Peyer's patch (tissue), 4 donors: Measurements from ENCODE around the gene ZNF221. TPM values are rescaled to one million over a fixed set of nuclear protein-coding genes. Genes with fewer than 3 reads are reported as not detected.
A peak's percentile ranks its signal among the peaks of the same experiment; 100 is the strongest.

Experiments
- DNase-seq, 3 donors: peaks; one replicate each; pipeline ENCODE4 v3.0.0-alpha.2; 2017 to 2019
- H3K27ac ChIP-seq, 4 donors: fragments of 200-600 bp; sonication (generic); one replicate each; pipeline ENCODE4 v1.5.1; 2016 to 2019
- H3K27me3 ChIP-seq, 2 donors: fragments of 200-600 bp; sonication (generic); one replicate each; pipeline ENCODE4 v1.5.1; 2019
- H3K36me3 ChIP-seq, 3 donors: fragments of 200-600 bp; sonication (generic); one replicate each; pipeline ENCODE4 v1.5.1; 2016 to 2019
- H3K4me1 ChIP-seq, 4 donors: fragments of 200-600 bp; sonication (generic); one replicate each; pipeline ENCODE4 v1.5.1; 2016 to 2019
- H3K4me3 ChIP-seq, 4 donors: fragments of 200-600 bp; sonication (generic); 1 replicate in 3 of 4; 2 replicates in 1 of 4; pipeline ENCODE4 v1.5.1; 2016 to 2019; ENCODE audit warnings: mild to moderate bottlenecking in 1 of 4
- H3K9me3 ChIP-seq, 4 donors: fragments of 200-600 bp; sonication (generic); one replicate each; pipeline ENCODE4 v1.5.1; 2016 to 2019; ENCODE audit warnings: mild to moderate bottlenecking in 1 of 4
- POLR2A ChIP-seq, 2 donors: fragments of 450-650 bp; IDR thresholded peaks; one replicate each; pipeline ENCODE4 v1.5.1; 2017; ENCODE audit warnings: antibody characterized with exemption in 2 of 2, mild to moderate bottlenecking in 2 of 2, moderate library complexity in 2 of 2
- total RNA-seq, 4 donors: library from RNA; depleted of rRNA; stranded (reverse); fragments of >200 nt; gene quantifications; one replicate each; pipeline ENCODE4 v1.1.0, GENCODE V29; 2016
- TF ChIP-seq, protein P1 (sequence below), 6 experiments: fragments of 450-650 bp in 4 of 6; fragments of 200-600 bp in 2 of 6; sonication (generic) in 1 of 6; IDR thresholded peaks; one replicate each; pipeline ENCODE4 v1.5.1; 2017 to 2019; ENCODE audit warnings: antibody characterized with exemption in 6 of 6, mild to moderate bottlenecking in 3 of 6, moderate library complexity in 1 of 6

ZNF221 gene
- total RNA-seq, 4 donors from 2014 or later = 3.2 to 5.9 (median 5.0) TPM

DNA sequence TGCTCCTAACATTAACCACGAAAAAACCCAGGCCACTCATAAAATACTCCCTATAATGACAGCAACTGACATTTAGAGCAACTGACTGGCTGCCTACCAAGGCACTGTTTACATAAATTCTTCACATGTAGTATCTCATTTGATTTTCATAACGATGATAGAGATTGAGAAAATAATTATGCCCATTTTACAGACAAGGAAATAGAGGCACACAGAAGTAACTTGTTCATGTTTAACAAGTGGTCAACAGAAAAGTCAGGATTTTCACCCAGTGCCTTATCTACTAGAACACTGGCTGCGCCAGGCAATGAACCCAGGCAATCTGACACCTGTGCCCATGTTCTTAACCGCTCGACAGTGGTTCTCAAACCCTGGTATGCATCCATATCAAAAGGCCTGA, 22.2 kb upstream of the ZNF221 start:
- no peak overlapping the region for H3K4me3 ChIP-seq
- no peak overlapping the region for H3K27ac ChIP-seq
- no peaks in the 10 kb centered on the region for H3K27me3 ChIP-seq
- H3K4me1 ChIP-seq = peaks cover 0 to 2% (median 0%) of the 10 kb centered on the region in 4 donors
- peaks cover 4 to 94% (median 6%) of the 10 kb centered on the region in 3 donors for H3K36me3 ChIP-seq
- peaks cover 0 to 5% (median 0%) of the 10 kb centered on the region in 4 donors for H3K9me3 ChIP-seq
- TF ChIP-seq, protein P1, sequence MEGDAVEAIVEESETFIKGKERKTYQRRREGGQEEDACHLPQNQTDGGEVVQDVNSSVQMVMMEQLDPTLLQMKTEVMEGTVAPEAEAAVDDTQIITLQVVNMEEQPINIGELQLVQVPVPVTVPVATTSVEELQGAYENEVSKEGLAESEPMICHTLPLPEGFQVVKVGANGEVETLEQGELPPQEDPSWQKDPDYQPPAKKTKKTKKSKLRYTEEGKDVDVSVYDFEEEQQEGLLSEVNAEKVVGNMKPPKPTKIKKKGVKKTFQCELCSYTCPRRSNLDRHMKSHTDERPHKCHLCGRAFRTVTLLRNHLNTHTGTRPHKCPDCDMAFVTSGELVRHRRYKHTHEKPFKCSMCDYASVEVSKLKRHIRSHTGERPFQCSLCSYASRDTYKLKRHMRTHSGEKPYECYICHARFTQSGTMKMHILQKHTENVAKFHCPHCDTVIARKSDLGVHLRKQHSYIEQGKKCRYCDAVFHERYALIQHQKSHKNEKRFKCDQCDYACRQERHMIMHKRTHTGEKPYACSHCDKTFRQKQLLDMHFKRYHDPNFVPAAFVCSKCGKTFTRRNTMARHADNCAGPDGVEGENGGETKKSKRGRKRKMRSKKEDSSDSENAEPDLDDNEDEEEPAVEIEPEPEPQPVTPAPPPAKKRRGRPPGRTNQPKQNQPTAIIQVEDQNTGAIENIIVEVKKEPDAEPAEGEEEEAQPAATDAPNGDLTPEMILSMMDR (IDR thresholded peaks at IDR 0.05) = no peak
- TF ChIP-seq POLR2A (IDR thresholded peaks at IDR 0.05) = no peak
- DNase-seq = no peak

DNA sequence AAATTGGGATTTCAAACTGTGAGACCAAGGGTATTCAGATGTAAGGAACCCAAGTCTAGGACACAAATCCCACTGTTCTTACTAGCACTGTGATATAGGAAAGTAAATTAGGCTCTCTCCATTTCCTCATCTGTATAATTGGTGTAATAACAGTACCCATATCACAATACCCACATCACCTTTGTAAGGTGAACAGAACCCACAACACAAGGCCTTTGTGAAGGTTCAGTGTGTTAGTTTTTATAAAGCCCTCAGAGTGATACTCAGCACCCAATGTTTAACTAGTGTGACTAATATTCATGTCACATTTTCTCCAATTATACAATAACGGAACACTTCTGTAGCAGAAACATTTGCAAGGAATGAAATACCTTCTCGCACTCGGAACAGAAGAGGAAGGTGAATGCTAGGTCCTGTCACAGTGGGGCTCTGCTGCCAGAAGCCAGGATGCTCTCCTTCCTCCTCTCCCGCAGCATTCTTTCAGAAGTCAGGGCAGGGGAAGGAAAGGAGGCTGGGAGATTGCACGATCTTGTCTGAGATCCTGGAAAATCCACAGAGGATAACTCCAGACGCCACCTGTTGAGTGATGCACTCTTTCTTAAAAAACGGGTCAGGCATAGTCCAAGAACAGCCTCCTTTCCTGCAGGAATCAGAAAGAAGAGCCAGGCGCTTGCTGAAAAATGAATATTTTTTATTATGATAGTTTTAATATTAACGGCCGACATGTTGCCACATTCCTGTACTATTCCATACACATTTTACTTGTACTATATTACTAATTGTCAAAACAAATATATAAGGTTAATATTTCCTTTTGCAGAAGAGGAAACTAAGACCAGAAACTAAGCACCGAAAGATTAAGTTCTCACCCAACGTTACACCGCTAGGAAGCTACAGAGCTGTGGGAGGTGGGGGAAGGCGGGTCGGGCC, 16.7 kb upstream of the ZNF221 start:
- peaks cover 0 to 9% (median 5%) of the 10 kb centered on the region in 4 donors for H3K4me1 ChIP-seq
- peak overlapping the region; percentile 78 to 86 (median 80) for H3K27ac ChIP-seq
- TF ChIP-seq, protein P1 (IDR thresholded peaks at IDR 0.05) = no peak
- no peaks in the 10 kb centered on the region for H3K9me3 ChIP-seq
- DNase-seq = no peak
- H3K4me3 ChIP-seq = peak overlapping the region; percentile 56 to 84 (median 66)
- no peaks in the 10 kb centered on the region for H3K27me3 ChIP-seq
- peaks cover 0 to 39% (median 0%) of the 10 kb centered on the region in 3 donors for H3K36me3 ChIP-seq

DNA sequence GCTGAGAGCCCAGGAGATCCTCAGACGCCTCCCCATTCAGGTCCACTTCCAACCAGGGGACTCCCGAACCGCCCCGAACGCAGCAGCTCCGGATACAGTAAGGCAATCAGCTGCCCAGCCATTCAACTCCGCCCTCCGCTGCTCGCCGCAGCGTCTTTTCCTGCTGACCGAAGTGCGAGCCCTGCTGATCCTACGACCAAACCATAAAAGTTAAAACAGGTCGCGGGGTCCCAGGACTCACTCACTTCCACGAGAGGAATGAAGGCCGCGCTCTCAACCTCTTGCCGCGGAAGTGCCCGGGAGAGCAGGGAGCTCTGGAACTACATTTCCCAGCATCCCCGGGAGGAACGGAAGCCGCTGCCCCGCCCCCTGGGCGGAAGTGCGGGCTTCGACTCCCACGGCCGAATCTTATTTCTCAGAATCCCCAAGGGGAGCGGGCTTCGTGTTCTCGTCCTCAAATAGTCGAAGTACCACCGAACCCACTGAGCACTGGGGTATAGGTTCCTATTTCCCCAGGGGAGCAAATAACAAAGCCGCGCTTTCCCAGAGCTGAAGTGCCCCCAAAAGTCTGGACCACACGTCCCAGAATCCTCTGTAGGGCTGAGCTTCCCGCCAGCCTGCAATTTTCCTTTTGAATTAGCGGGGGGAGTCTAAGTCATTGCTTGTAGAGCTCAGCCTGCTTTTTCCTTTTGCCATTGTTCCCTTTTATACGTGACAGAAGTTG, 15.9 kb upstream of the ZNF221 start, which contains the start of gene ZNF45:
TSS of gene ZNF45 (minus strand) at position 298 of the 724 bp plus-strand sequence. CDS start 13,097 bp downstream, outside the sequence.
- peak within 1 kb of the TSS; percentile 78 to 86 (median 80) for H3K27ac ChIP-seq
- peak within 1 kb of the TSS; percentile 56 to 84 (median 66) for H3K4me3 ChIP-seq
- TF ChIP-seq, protein P1 (IDR thresholded peaks at IDR 0.05) = no peak
- no peak for TF ChIP-seq POLR2A (IDR thresholded peaks at IDR 0.05)
- H3K9me3 ChIP-seq = no peaks in the 10 kb centered on the region
- peaks cover 0 to 9% (median 5%) of the 10 kb centered on the region in 4 donors for H3K4me1 ChIP-seq
- no peaks in the 10 kb centered on the region for H3K27me3 ChIP-seq
- peak; percentile 83 to 95 (median 89) for DNase-seq
- peaks cover 0 to 30% (median 0%) of the 10 kb centered on the region in 3 donors for H3K36me3 ChIP-seq

DNA sequence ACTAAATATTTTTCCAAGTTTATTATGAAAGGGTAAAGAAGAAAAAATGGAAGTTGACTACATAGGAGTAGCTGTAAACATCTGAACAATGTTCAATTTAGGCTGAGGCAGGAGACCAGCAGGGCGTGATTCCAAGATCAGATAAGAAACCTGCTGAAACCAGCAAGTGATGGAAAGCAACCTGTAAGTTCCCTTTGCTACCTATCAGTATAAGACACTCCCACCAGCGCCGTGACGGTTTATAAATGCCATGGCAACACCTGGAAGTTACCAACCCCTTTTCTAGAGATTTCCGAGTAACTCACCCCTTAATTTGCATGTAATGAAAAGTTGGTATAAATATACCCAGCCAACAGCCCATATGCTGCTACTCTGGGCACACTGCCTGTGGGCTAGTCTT, 14.8 kb upstream of the ZNF221 start:
- H3K27me3 ChIP-seq = no peaks in the 10 kb centered on the region
- H3K27ac ChIP-seq = no peak overlapping the region
- peaks cover 0 to 20% (median 0%) of the 10 kb centered on the region in 3 donors for H3K36me3 ChIP-seq
- peaks cover 0 to 9% (median 5%) of the 10 kb centered on the region in 4 donors for H3K4me1 ChIP-seq
- H3K9me3 ChIP-seq = no peaks in the 10 kb centered on the region
- no peak overlapping the region for H3K4me3 ChIP-seq
- TF ChIP-seq, protein P1 (IDR thresholded peaks at IDR 0.05) = no peak
- no peak for TF ChIP-seq POLR2A (IDR thresholded peaks at IDR 0.05)
- no peak for DNase-seq

DNA sequence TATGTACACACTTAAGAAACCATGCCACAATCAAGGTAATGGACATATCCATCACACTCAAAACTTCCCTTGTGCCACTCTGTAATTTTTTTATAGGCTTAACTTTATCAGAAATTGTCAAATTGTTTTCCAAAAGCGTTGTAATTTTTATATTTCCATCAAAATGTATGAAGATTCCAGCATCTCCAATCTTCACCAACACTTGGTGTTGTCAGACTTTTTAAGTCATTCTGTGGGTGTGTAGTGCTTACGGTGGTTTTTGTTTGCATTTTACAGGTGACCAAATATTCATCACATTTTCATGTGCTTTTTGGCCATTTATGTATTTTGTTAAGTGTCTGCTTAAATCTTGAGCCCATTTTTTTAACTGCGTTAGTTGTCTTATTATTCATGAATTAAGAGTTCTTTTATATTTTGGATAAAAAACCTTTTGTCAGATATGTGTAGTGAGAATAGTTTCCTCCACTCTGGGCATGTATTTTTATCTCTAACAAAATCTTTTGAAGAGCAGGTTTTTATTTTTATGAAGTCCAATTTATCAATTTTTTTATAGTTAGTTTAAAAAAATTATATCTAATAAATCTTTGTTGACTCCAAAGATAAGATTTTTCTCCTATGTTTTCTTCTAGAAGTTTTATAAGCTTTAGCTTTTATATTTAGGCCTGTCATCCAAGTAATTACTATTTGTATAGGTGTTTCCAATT, 11.3 kb upstream of the ZNF221 start:
- Histone ChIP-seq H3K27me3 (no peaks in the 10 kb centered on the region), H3K4me1 (no peaks in the 10 kb centered on the region), H3K27ac (no peak overlapping the region), H3K4me3 (no peak overlapping the region), H3K9me3 (no peaks in the 10 kb centered on the region), H3K36me3 (no peaks in the 10 kb centered on the region)
- DNase-seq = no peak
- TF ChIP-seq, protein P1 (IDR thresholded peaks at IDR 0.05) = no peak
- TF ChIP-seq POLR2A (IDR thresholded peaks at IDR 0.05) = no peak
